ENCODE results near the gene PLCB3.
A peak's percentile ranks its signal among the peaks of the same experiment; 100 is the strongest.

Gene PLCB3

DNA sequence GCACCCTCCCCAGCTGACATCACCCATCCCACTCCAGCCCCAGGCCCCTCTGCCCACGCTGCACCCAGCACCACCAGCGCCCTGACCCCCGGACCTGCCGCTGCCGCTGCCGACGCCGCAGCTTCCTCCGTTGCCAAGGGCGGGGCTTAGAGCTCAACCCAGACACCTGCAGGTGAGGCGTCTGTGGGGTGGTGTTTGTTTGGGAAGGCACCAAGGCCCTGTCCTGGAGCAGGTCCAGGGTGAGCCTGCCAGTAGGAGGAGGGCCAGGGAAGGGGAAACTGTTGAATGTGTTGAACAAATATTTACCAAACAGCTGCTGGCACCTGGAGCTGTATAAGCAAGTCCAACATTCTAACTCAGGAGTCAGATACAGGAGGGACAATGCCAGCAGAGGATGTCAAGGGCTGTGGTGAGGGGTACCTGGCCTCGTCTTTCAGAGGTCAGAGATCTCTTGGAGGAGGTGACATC is 13.8 kb upstream of the PLCB3 start:
- Histone ChIP-seq H3K9me3 (ENCODE audit: control insufficient read depth, low read length) (no peaks in the 10 kb centered on the region), H3K36me3 (ENCODE audit: control insufficient read depth, insufficient read depth, low read length) (no peaks in the 10 kb centered on the region), H3K4me3 (ENCODE audit: insufficient read depth, low read depth, low read length, poor library complexity, severe bottlenecking) (no peak overlapping the region), H3K27me3 (replicated peaks; ENCODE audit: control insufficient read depth, insufficient read depth, low read length, poor library complexity, severe bottlenecking) (no peaks in the 10 kb centered on the region), H3K4me1 (ENCODE audit: control insufficient read depth, insufficient read depth, low read length, poor library complexity, severe bottlenecking) (peaks cover 34% of the 10 kb centered on the region), H3K27ac (ENCODE audit: insufficient read depth, low read length, poor library complexity, severe bottlenecking) (no peak overlapping the region)
- DNase-seq, result no peak

DNA sequence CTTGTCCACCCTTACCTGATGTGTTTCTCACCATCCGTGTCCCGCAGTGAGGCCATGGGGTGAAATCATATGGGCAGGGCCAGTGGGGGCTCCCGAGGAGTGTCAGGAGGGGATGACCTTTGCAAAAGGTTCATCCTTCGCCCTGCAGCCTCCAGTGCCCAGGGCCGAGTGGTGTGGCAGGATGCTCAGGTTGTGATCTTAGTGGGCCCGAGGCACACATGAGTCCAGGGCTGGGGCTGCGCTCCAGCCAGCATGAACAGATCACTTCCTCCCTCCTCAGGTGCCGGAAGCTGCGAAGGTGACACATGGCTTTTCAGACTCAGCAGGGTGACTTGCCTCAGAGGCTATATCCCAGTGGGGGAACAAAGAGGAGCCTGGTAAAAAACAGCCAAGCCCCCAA is 13.3 kb upstream of the PLCB3 start:
- H3K27me3 ChIP-seq (replicated peaks; ENCODE audit: control insufficient read depth, insufficient read depth, low read length, poor library complexity, severe bottlenecking), result no peaks in the 10 kb centered on the region
- H3K27ac ChIP-seq (ENCODE audit: insufficient read depth, low read length, poor library complexity, severe bottlenecking), result no peak overlapping the region
- no peaks in the 10 kb centered on the region for H3K36me3 ChIP-seq (ENCODE audit: control insufficient read depth, insufficient read depth, low read length)
- no peak for DNase-seq
- H3K9me3 ChIP-seq (ENCODE audit: control insufficient read depth, low read length), result no peaks in the 10 kb centered on the region
- H3K4me1 ChIP-seq (ENCODE audit: control insufficient read depth, insufficient read depth, low read length, poor library complexity, severe bottlenecking), result peaks cover 36% of the 10 kb centered on the region
- no peak overlapping the region for H3K4me3 ChIP-seq (ENCODE audit: insufficient read depth, low read depth, low read length, poor library complexity, severe bottlenecking)

DNA sequence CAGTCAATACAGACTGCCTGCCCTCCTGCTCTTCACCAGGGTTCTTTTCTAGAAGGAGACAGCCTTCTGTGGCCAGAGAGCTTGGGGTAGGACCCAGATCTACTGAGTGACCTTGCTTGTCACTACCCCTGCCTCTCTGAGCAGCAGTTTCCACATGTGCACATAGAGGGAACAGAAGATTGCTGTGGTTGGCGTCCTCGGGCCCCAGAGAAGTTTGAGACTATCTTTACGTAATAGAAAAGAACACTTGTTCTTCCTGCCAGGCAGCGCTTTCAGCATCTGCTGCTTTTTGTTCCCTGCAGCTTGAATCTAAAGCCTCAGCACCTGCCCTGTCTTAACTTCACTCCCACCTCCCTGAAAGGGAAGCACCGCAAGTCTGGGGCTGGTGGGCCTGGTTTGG is 12.3 kb upstream of the PLCB3 start:
- H3K9me3 ChIP-seq (ENCODE audit: control insufficient read depth, low read length), result no peaks in the 10 kb centered on the region
- H3K4me1 ChIP-seq (ENCODE audit: control insufficient read depth, insufficient read depth, low read length, poor library complexity, severe bottlenecking), result peaks cover 31% of the 10 kb centered on the region
- no peak overlapping the region for H3K27ac ChIP-seq (ENCODE audit: insufficient read depth, low read length, poor library complexity, severe bottlenecking)
- H3K4me3 ChIP-seq (ENCODE audit: insufficient read depth, low read depth, low read length, poor library complexity, severe bottlenecking), result no peak overlapping the region
- H3K27me3 ChIP-seq (replicated peaks; ENCODE audit: control insufficient read depth, insufficient read depth, low read length, poor library complexity, severe bottlenecking), result no peaks in the 10 kb centered on the region
- DNase-seq, result no peak
- no peaks in the 10 kb centered on the region for H3K36me3 ChIP-seq (ENCODE audit: control insufficient read depth, insufficient read depth, low read length)

DNA sequence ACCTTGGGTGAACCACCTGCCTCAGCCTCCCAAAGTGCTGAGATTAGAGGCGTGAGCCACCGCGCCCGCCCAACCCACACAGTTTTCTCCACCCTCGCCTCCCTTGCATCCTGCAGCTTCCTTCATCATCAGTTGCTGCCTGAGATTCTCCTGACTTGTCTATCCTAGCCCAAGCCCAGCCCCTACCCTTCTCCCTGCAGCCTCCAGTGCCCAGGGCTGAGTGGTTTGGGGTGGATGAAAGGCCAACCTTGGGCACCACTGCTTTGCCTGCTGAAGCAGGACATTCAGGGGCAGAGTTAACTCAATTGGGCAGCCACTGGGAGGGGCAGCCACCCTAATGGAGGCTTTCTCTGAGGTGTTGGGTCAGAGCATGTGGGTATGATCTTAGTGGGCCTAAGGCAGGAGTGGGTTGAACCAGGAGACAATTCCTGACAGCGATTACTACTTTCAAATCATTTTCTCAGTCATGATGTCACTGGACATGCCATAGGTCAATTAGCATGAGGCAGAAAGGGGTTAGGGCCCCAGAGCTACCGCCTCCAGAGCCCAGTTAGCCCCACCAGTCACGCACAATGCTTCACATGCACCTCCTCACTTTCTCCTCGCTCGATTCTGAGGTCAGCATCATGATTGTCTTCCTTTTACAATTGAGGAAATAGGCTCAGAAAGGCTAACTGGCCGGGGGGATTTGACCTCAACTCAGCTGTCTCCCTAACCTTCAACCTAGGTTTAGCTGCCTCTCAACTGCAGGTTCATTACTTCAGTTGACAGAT is 11.5 kb upstream of the PLCB3 start:
- peak overlapping the region; percentile 99 for H3K27ac ChIP-seq (ENCODE audit: insufficient read depth, low read length, poor library complexity, severe bottlenecking)
- no peaks in the 10 kb centered on the region for H3K27me3 ChIP-seq (replicated peaks; ENCODE audit: control insufficient read depth, insufficient read depth, low read length, poor library complexity, severe bottlenecking)
- no peaks in the 10 kb centered on the region for H3K36me3 ChIP-seq (ENCODE audit: control insufficient read depth, insufficient read depth, low read length)
- no peak for DNase-seq
- peaks cover 32% of the 10 kb centered on the region for H3K4me1 ChIP-seq (ENCODE audit: control insufficient read depth, insufficient read depth, low read length, poor library complexity, severe bottlenecking)
- no peaks in the 10 kb centered on the region for H3K9me3 ChIP-seq (ENCODE audit: control insufficient read depth, low read length)
- no peak overlapping the region for H3K4me3 ChIP-seq (ENCODE audit: insufficient read depth, low read depth, low read length, poor library complexity, severe bottlenecking)

DNA sequence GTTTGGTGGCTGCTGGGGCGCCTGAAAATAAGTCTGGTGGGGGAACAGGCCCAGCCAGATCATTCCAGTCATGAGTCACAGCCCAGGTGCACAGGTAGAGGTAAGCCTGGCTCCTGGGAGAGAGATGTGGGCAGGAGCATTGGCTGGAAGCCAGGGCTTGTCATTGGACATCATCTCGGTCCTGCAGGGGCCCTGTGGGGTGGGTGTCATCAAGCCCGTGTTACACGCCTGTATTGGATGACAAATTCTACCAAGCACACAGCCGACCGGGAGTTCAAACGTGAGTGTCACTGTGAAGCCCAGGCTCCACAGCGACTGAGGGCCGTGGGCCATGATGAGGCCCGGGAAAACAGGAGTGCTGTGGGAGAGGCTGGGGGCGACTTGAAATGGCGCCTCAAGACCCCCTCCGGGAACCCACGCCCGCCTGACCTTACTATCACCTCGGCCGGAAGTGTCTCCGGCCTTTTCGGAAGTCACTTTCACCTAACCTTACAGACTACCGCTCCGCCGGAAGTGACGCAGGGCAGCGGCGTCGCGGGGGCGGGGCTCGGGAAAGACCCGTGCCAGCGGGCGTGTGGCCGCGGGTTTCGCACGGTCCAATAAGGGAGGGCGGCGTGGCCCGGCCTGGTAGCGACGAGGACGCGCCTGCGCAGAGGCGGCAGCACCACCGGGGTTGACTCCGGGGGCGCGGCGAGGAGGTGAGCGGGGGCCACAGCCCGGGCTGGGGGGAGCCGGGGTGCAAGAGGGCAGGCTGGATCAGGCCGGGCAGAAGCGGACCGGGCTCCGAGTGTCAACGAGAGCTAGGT is 10.7 kb upstream of the PLCB3 start, which contains the start of gene FKBP2:
TSS of gene FKBP2 (plus strand) at position 661 of the 806 bp plus-strand sequence. CDS start 1,293 bp downstream, outside the sequence.
- no peaks in the 10 kb centered on the region for H3K36me3 ChIP-seq (ENCODE audit: control insufficient read depth, insufficient read depth, low read length)
- H3K27ac ChIP-seq (ENCODE audit: insufficient read depth, low read length, poor library complexity, severe bottlenecking), result peak within 1 kb of the TSS; percentile 99
- peak; percentile 97 to 98 (median 98) for DNase-seq
- H3K9me3 ChIP-seq (ENCODE audit: control insufficient read depth, low read length), result no peaks in the 10 kb centered on the region
- H3K4me1 ChIP-seq (ENCODE audit: control insufficient read depth, insufficient read depth, low read length, poor library complexity, severe bottlenecking), result peaks cover 32% of the 10 kb centered on the region
- peak within 1 kb of the TSS; percentile 89 for H3K4me3 ChIP-seq (ENCODE audit: insufficient read depth, low read depth, low read length, poor library complexity, severe bottlenecking)
- H3K27me3 ChIP-seq (replicated peaks; ENCODE audit: control insufficient read depth, insufficient read depth, low read length, poor library complexity, severe bottlenecking), result no peaks in the 10 kb centered on the region

DNA sequence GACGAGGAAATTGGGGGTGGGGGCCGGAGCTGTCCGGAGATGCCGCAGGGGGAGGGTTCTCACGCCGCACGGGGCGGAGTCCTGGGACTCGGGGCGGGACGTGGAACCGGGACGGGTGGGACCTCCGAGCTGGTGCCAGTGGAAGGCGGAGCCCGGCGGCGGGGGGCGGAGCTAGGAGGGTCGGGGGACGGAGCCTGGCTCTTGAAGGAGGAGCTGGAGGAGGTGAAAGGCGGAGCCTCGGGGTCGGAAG is 10.2 kb upstream of the PLCB3 start:
- H3K4me1 ChIP-seq (ENCODE audit: control insufficient read depth, insufficient read depth, low read length, poor library complexity, severe bottlenecking), result peaks cover 32% of the 10 kb centered on the region
- H3K27me3 ChIP-seq (replicated peaks; ENCODE audit: control insufficient read depth, insufficient read depth, low read length, poor library complexity, severe bottlenecking), result no peaks in the 10 kb centered on the region
- peak overlapping the region; percentile 99 for H3K27ac ChIP-seq (ENCODE audit: insufficient read depth, low read length, poor library complexity, severe bottlenecking)
- no peaks in the 10 kb centered on the region for H3K36me3 ChIP-seq (ENCODE audit: control insufficient read depth, insufficient read depth, low read length)
- H3K4me3 ChIP-seq (ENCODE audit: insufficient read depth, low read depth, low read length, poor library complexity, severe bottlenecking), result peak overlapping the region; percentile 89
- peak; percentile 99 to 100 (median 99) for DNase-seq
- H3K9me3 ChIP-seq (ENCODE audit: control insufficient read depth, low read length), result no peaks in the 10 kb centered on the region

DNA sequence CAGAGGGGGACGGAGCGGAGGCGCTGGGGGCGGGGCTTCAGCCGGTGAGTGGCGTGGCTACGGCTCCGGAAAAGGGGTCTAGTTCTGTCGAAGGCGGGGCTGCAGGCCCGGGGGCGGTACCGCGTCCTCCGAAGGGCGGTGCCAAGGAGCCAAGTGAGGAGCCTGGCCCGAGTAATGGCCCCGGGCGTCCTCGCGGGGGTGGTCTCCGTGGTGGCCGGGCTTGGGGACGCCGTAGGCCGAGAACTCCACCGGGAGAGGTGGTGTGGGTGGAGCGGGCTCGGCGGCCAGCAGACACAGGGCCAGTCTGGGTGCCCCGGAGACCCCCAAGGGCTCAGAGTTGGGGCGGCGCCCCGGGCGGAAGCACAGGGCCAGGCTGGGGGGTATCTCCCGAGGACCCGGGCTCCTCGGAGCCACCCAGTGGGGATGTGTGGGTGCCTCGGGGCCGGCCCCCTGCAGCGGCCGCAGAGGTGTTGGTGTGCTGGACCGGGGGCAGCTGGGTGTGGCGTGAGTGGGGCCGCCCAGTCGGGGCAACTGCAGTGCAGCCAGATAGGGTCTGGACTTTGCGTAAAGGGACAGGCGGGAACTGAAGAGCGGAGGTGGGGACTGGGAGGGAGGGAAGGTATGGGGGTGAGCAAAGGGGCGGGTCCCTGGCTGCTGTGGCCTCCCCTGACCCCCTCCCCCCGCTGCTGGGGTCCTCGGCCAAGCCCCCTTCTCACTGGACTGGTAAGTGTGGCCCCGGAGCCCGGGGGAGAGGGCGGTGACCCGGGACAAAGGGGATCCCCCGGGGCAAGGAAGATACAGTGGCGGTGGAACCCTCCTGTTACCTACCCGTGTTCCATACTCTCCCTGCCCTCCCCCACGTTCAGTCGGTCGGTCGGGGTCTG is 9.6 kb upstream of the PLCB3 start:
- H3K9me3 ChIP-seq (ENCODE audit: control insufficient read depth, low read length), result no peaks in the 10 kb centered on the region
- no peak for DNase-seq

DNA sequence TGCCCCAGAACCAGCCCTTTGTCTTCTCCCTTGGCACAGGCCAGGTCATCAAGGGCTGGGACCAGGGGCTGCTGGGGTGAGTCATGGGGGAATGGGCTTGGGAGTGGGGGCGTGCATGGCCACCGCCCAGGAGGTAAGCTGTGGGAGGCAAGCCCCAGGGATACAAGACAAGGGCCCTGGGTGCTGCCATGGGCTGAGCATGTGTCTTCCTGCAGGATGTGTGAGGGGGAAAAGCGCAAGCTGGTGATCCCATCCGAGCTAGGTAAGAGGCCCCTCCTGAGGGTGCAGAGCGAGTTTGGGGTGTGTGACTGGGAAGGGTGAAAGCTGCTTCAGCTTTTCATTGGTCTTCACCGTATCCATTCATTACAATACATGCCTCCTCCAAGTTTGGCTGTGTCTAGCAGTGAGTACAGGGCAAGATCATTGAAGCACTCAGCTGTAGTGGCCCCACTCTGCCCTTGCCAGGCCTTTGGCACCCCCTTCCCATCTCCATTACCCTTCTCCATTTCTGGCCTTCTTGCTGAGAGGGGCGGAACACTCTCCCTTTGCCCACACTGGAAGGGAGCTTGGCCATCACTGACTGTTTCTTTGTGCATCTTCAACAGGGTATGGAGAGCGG is 8.0 kb upstream of the PLCB3 start:
- Histone ChIP-seq H3K4me3 (ENCODE audit: insufficient read depth, low read depth, low read length, poor library complexity, severe bottlenecking) (no peak overlapping the region), H3K4me1 (ENCODE audit: control insufficient read depth, insufficient read depth, low read length, poor library complexity, severe bottlenecking) (peaks cover 40% of the 10 kb centered on the region), H3K27me3 (replicated peaks; ENCODE audit: control insufficient read depth, insufficient read depth, low read length, poor library complexity, severe bottlenecking) (no peaks in the 10 kb centered on the region), H3K27ac (ENCODE audit: insufficient read depth, low read length, poor library complexity, severe bottlenecking) (peak overlapping the region; percentile 19), H3K36me3 (ENCODE audit: control insufficient read depth, insufficient read depth, low read length) (no peaks in the 10 kb centered on the region), H3K9me3 (ENCODE audit: control insufficient read depth, low read length) (no peaks in the 10 kb centered on the region)
- DNase-seq, result no peak

More for the DNA sequence above, 9.6 kb upstream of the PLCB3 start:
- no peaks in the 10 kb centered on the region for H3K36me3 ChIP-seq (ENCODE audit: control insufficient read depth, insufficient read depth, low read length)
- peaks cover 33% of the 10 kb centered on the region for H3K4me1 ChIP-seq (ENCODE audit: control insufficient read depth, insufficient read depth, low read length, poor library complexity, severe bottlenecking)
- H3K27me3 ChIP-seq (replicated peaks; ENCODE audit: control insufficient read depth, insufficient read depth, low read length, poor library complexity, severe bottlenecking), result no peaks in the 10 kb centered on the region
- H3K4me3 ChIP-seq (ENCODE audit: insufficient read depth, low read depth, low read length, poor library complexity, severe bottlenecking), result peak overlapping the region; percentile 89
- peak overlapping the region; percentile 99 for H3K27ac ChIP-seq (ENCODE audit: insufficient read depth, low read length, poor library complexity, severe bottlenecking)

DNA sequence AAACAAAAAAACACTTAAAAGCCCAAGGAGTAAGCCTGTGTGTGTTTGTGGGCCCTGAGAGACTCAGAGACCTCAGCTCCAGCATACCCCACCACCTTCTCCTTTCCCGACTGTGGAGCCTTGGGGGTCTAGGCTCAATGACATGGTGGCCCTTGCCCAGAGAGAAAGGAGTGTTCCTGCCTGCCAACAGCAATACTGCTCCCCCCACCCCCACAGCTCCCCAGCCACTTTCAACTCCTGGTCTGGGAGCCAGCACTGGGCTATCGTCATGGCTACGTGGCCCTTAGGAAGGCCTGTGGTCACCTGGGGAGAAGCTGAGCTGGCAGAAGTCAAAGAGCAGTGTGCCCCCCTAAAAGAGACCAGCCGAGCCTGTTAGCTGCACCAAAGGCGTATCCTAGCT is 7.2 kb upstream of the PLCB3 start:
- Histone ChIP-seq H3K9me3 (ENCODE audit: control insufficient read depth, low read length) (no peaks in the 10 kb centered on the region), H3K27ac (ENCODE audit: insufficient read depth, low read length, poor library complexity, severe bottlenecking) (peak overlapping the region; percentile 19), H3K27me3 (replicated peaks; ENCODE audit: control insufficient read depth, insufficient read depth, low read length, poor library complexity, severe bottlenecking) (no peaks in the 10 kb centered on the region), H3K4me1 (ENCODE audit: control insufficient read depth, insufficient read depth, low read length, poor library complexity, severe bottlenecking) (peaks cover 40% of the 10 kb centered on the region), H3K4me3 (ENCODE audit: insufficient read depth, low read depth, low read length, poor library complexity, severe bottlenecking) (no peak overlapping the region), H3K36me3 (ENCODE audit: control insufficient read depth, insufficient read depth, low read length) (no peaks in the 10 kb centered on the region)
- DNase-seq, result no peak

All from effector memory CD4-positive, alpha-beta T cell (primary cell).